Endothelial cell of hepatic sinusoid (primary cell): ENCODE data around the gene JPH3.
"Not testable (repeated sequence)": the region's sequence is repeated elsewhere in the genome, so short reads cannot be mapped to it uniquely, and the experiment has no call there.

Source experiments
- in situ Hi-C: cut with HindIII; loops from 2 replicates; pipeline ENCODE4 v1.10.0; 2017; ENCODE audit warnings: low sequenced_read_pairs

The JPH3 gene

GRCh38 chr16:87707714-87708580 is 105.6 kb downstream of the JPH3 start:
- in situ Hi-C loops = no loop called here

DNA sequence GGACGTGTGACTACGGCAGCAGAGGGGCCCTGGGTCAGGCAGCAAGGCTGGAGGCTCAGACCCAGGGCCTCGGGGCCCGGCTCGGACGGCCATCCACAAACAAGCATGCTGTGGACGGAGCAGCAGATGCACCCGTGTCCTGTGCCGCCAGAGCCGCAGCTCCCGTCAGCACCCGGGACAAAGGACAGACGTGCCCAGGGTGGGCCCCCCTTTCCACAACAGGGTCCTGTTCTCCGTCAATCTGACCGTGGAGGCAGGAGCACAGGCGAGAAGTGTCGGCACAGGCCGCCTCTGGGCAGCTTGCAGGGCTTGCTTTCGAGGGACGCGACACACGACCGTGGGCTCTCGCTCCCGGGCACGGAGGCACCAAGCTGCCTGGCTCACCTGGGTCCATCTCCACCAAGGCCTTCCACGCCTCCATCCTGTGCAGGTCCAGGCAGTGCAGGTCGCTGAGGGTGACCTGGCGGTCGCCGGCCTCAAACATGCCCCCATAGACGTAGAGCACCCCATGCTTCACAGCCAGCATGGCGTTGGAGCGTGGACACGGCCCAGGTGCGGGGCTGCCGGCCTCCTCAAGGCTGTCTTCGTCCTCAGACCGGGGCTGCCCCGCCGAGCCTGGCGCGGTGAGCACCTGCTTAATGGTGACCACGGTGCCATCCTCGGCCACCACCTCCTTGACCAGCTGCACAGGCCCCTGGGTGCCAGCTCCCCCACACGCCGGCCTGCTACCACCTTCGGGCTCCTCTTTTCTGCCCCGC is 106.8 kb downstream of the JPH3 start:
- in situ Hi-C loops = no loop called here

GRCh38 chr16:87709677-87710076 is 107.4 kb downstream of the JPH3 start:
- in situ Hi-C loops = no loop called here

DNA sequence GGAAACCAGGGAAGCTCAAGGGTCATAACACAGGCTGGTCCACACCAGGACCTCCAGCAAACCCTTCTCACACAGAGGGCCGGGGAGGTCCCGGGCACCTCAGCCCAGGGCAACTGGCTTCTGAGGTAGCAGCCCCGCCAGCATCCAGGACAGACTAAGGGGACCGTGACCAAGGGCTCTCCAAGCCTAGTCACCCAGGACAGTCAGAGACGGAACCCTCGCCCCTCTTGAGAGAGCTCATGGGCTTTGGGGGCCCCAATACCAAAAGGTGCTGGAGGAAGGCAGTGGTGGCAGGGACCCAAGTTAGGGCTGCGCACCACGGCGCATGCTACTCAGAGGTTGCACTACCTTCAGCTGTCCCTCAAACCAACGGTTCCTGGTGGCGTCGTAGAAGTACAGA is 108.6 kb downstream of the JPH3 start:
- in situ Hi-C loops = no loop called here

- in situ Hi-C loops = no loop called here
These were observed 110.0 kb downstream of the JPH3 start for GRCh38 chr16:87712184-87712762.

DNA sequence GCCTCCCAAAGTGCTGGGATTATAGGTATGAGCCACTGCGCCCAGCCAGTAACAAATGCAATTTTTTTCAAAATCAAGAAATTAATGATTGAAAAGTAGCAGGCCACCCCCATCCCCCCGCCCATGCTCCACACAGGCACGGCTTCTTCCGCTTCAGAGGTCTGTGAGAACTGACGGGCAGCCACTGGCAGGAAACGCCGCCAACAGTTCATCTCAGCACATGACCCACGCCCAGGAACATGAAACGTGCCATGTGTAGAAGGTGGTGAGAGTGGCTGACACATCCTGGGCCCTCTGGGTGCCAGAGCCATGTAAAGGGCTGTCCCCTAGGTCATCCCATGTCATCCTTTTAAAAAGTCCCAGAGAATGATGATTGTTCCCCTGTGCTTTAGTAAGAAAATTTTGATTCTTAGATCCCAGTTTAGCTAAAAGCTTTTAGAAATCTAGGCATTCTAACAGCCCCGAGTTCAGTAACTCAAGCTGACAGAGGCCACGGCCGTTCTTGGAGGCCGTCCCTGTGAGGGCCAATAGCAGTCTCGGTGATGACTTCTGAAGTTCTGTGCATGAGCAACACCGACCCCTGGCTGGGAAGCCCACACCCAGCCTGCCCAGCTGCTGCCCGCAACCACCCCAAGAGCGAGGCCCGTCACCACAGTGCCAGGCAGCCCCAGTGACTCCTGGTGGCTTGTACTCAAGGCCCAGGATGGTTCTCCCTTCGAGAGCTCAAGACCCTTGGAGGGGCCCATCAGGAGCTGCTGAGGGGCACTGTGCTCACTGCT is 111.3 kb downstream of the JPH3 start:
- in situ Hi-C loops = no loop called here

DNA sequence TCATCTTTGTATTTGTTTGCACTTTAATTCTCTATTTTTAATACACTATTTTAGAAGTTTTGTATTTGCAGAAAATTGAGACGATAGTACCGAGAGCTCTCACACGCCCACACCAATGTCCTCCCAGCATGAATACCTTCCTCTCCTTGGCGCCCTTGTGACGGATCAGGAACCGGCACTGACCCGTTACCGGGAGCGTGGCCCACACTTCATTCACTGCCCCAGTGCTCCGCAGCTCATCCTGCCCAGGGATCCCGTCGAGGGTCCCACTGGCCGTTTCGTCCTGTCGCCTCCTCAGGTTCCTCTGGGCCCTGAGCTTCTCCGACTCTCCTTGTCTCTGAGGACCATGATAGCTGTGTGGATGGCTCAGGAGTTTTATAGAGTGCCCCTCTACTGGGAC is 112.9 kb downstream of the JPH3 start:
- in situ Hi-C loops = no loop called here

DNA sequence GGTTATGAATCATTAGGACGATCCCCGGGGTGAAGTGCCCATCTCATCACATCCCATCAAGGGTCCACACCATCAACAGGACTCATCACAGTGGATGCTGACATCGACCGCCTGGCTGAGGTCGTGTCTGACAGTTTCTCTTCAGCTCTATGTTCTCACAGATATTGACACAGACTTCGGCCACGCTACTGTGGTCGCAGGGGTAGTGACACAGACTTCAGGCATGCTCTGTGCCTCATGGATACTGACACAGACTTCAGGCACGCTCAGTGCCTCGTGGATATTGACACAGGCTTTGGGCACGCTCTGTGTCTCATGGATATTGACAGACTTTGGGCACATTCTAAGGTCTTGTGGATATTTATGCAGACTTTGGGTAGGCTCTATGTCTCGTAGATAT is 113.3 kb downstream of the JPH3 start:
- in situ Hi-C loops = no loop called here

- in situ Hi-C loops = not testable (repeated sequence)
These were observed 116.5 kb downstream of the JPH3 start for GRCh38 chr16:87718831-87719230.

- in situ Hi-C loops = loop anchor here (5.0 kb wide), 1 partner anchor 42 kb away; no protein-coding TSS in a partner anchor
These were observed 118.1 kb downstream of the JPH3 start for GRCh38 chr16:87720446-87720845.

GRCh38 chr16:87721622-87722585 is 119.6 kb downstream of the JPH3 start:
- in situ Hi-C loops = loop anchor here (5.0 kb wide), 1 partner anchor 40 kb away; no protein-coding TSS in a partner anchor

DNA sequence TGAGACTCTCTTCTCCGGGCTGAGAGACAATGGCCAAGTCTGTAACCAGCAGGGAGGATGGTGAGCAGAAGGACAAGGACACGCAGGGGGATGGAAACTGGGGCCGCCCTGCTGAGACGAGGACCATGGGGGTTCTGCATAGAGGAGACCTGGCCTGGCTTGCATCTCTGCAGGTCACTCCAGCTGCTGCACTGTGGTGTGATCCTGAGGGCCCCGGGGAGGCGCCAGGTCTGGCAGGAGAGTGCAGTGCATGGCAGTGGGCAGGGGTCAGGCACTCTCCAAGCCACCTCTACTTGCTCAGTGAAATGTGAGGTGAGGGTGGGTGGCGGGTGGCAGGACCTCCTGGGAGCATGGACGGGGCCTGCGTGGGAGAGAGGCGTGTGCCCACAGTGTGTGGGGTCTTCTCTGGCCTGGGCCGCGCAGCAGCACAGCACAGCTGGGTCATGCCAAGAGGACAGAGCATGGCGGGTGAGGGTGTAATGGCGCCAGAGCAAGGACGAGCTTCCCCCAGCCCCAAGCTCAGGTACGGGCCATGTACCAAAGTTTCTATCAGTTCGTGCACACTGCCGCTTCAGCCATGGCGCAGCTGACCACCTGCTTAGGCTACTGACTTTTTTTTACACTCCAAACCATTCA is 120.4 kb downstream of the JPH3 start:
- in situ Hi-C loops = loop anchor here (5.0 kb wide), 1 partner anchor 40 kb away; no protein-coding TSS in a partner anchor

DNA sequence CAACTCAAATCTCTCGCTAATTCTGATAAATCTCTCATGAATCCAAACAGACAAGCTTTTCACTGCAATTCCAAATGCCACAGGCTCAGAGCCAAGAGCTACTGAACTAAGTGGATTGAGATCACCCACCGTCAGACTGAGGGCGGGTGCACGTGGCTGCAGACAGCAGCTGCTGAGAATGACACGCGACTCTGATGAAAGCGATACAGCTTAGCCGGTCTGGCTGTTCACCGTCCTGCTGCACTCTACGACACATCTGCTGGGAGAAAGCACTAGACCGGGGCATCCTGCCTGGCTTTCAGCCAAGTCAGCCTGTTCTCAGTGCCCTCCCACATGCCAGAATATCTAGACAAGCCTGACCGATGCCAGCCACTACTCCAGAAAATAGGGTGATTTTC is 120.9 kb downstream of the JPH3 start:
- in situ Hi-C loops = loop anchor here (5.0 kb wide), 1 partner anchor 39 kb away; no protein-coding TSS in a partner anchor

DNA sequence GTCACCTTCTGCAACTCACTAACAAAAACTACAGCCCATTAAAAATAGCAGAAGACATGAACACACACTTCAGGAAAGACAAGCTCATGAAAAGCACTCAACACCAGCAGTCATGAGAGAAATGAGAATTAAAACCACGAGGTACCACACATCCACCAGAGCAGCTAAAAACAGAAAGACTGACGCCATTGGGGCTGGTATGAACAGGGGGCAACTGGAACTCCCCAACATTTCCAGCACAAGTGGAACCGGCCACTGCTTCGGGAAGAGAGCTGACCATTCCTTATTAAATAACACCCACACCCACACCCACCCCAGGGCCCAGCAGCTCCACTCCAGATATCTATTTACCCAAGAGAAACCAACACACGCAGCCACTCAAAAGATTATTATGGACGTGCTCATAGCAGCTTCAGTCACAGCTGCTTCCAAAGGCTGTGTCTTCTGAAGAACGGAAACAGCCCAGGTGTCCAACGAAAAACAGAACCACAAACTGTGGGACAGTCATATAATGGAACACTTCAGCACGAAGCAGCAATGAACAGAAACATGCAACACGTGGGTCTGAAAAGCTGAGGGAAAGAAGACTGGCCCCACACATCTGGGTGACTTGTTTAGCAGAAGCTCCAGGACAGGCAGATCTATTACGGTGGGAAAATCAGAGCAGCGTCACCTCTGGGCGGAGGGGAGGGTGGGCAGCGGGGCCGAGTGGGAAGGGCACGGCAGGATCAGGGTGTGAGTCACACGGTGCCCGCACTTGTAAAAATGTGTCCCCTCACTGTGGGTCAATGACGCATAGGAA is 122.4 kb downstream of the JPH3 start:
- in situ Hi-C loops = loop anchor here (5.0 kb wide), 1 partner anchor 38 kb away; no protein-coding TSS in a partner anchor

- in situ Hi-C loops = no loop called here
These were observed 123.4 kb downstream of the JPH3 start for GRCh38 chr16:87725596-87726235.

DNA sequence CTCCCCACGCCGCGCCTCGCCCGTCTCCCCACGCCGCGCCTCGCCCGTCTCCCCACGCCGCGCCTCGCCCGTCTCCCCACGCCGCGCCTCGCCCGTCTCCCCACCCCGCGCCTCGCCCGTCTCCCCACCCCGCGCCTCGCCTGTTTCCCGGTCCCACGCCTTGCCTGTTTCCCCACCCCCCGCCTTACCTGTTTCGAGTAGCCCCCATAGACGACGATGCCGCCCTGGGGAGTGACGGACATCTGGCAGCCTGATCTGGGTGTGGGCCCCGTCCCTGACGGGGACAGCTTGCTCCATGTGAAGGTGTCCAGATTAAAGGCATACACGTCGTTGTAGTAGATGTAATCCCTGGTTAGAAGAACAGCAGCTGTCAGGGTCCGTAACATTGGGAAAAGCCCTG is 124.3 kb downstream of the JPH3 start:
- in situ Hi-C loops = not testable (repeated sequence)

- in situ Hi-C loops = no loop called here
These were observed 125.0 kb downstream of the JPH3 start for GRCh38 chr16:87727346-87727745.

GRCh38 chr16:87728026-87728425 is 125.7 kb downstream of the JPH3 start:
- in situ Hi-C loops = no loop called here
